ENCODE data around the gene CBFA2T3.

DNA sequence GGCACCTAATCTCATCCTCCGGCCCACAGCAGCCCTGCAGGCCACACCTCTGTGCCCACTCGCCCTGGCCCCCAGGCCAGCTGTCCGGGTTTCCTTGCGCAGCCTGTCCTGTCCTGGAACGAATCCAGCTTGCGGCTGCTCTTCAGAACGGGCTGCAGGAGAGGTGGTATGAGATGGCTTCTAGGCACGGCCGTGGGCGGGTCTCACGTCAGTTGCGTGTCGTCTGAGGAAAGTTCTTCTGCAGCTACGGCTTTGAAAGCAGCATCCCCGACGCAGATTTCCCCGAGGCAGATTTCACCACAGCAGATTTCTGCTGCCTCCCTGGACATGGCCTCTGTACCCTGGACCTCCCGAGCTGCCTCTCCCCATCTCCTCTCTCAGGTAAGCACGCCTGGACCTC lies 138.4 kb downstream of the CBFA2T3 start:
- TF ChIP-seq POLR2AphosphoS5 (IDR thresholded peaks at IDR 0.05), result no peak
- TF ChIP-seq POLR2A (IDR thresholded peaks at IDR 0.05), result no peak
- TF ChIP-seq, protein P1, sequence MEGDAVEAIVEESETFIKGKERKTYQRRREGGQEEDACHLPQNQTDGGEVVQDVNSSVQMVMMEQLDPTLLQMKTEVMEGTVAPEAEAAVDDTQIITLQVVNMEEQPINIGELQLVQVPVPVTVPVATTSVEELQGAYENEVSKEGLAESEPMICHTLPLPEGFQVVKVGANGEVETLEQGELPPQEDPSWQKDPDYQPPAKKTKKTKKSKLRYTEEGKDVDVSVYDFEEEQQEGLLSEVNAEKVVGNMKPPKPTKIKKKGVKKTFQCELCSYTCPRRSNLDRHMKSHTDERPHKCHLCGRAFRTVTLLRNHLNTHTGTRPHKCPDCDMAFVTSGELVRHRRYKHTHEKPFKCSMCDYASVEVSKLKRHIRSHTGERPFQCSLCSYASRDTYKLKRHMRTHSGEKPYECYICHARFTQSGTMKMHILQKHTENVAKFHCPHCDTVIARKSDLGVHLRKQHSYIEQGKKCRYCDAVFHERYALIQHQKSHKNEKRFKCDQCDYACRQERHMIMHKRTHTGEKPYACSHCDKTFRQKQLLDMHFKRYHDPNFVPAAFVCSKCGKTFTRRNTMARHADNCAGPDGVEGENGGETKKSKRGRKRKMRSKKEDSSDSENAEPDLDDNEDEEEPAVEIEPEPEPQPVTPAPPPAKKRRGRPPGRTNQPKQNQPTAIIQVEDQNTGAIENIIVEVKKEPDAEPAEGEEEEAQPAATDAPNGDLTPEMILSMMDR (IDR thresholded peaks at IDR 0.05 in 8 of 11, conservative IDR thresholded peaks at IDR 0.05 in 3 of 11), result no peak

Data from spleen (tissue), 7 donors.